Liver (tissue), 9 donors: ENCODE data around the gene STOML2. TPM values are rescaled to one million over a fixed set of nuclear protein-coding genes. Genes with fewer than 3 reads are reported as not detected.
A peak's percentile ranks its signal among the peaks of the same experiment; 100 is the strongest.

Experiments
- DNase-seq: peaks from one replicate; pipeline ENCODE4 v3.0.0-alpha.2; 2017; ENCODE audit warnings: low spot score
- H3K27ac ChIP-seq, 2 donors: one replicate each; pipeline ENCODE4 v1.7.0; 2013; ENCODE audit warnings: inconsistent platforms in 2 of 2, low read length in 2 of 2, control low read depth in 1 of 2, low read depth in 1 of 2, mild to moderate bottlenecking in 1 of 2
- H3K27me3 ChIP-seq, 4 donors: one replicate each; pipeline versions ENCODE4 v1.6.1 to v1.7.0; 2013; ENCODE audit warnings: low read length in 3 of 4, inconsistent platforms in 1 of 4, mild to moderate bottlenecking in 1 of 4, moderate library complexity in 1 of 4; ENCODE audit not compliant: control insufficient read depth in 4 of 4, insufficient read depth in 4 of 4
- H3K36me3 ChIP-seq, 4 donors: one replicate each; pipeline versions ENCODE4 v1.6.1 to v1.7.0; 2013; ENCODE audit warnings: low read length in 3 of 4, mild to moderate bottlenecking in 3 of 4, low read depth in 1 of 4, moderate library complexity in 1 of 4; ENCODE audit not compliant: control insufficient read depth in 4 of 4, insufficient read depth in 3 of 4
- H3K4me1 ChIP-seq, 4 donors: one replicate each; pipeline versions ENCODE4 v1.6.1 to v1.7.0; 2013; ENCODE audit warnings: low read length in 3 of 4, mild to moderate bottlenecking in 3 of 4, moderate library complexity in 1 of 4; ENCODE audit not compliant: control insufficient read depth in 4 of 4, insufficient read depth in 4 of 4
- H3K4me3 ChIP-seq, 3 donors: one replicate each; pipeline versions ENCODE4 v1.6.1 to v1.7.0; 2013; ENCODE audit warnings: low read length in 3 of 3, control low read depth in 1 of 3, low read depth in 1 of 3, mild to moderate bottlenecking in 1 of 3
- H3K9ac ChIP-seq, 2 donors: one replicate each; pipeline ENCODE4 v1.7.0; 2013; ENCODE audit warnings: low read length in 2 of 2, mild to moderate bottlenecking in 2 of 2, moderate library complexity in 2 of 2, control low read depth in 1 of 2, low read depth in 1 of 2
- H3K9me3 ChIP-seq, 4 donors: one replicate each; pipeline versions ENCODE4 v1.6.1 to v1.7.0; 2013; ENCODE audit warnings: low read length in 3 of 4; ENCODE audit not compliant: control insufficient read depth in 4 of 4
- EGR1 ChIP-seq, 2 donors: IDR thresholded peaks; 2 replicates each; pipeline ENCODE4 v1.6.1; 2016 to 2018; ENCODE audit warnings: antibody characterized with exemption in 2 of 2, low read depth in 2 of 2
- FOXA1 ChIP-seq: IDR thresholded peaks from 2 replicates; pipeline ENCODE4 v1.6.1; 2016; ENCODE audit warnings: antibody characterized with exemption
- FOXA2 ChIP-seq: IDR thresholded peaks from 2 replicates; pipeline ENCODE4 v1.6.1; 2016; ENCODE audit warnings: antibody characterized with exemption
- GABPA ChIP-seq, 2 donors: IDR thresholded peaks in 1 of 2; conservative IDR thresholded peaks in 1 of 2; 2 replicates each; pipeline ENCODE4 v1.6.1; 2016; ENCODE audit warnings: antibody characterized with exemption in 2 of 2, mild to moderate bottlenecking in 1 of 2, moderate library complexity in 1 of 2
- HNF4G ChIP-seq: IDR thresholded peaks from 2 replicates; pipeline ENCODE4 v1.6.1; 2016; ENCODE audit warnings: antibody characterized with exemption
- JUND ChIP-seq, 2 donors: IDR thresholded peaks; 2 replicates each; pipeline ENCODE4 v1.6.1; 2016; ENCODE audit warnings: antibody characterized with exemption in 2 of 2
- NR2F2 ChIP-seq: IDR thresholded peaks from 2 replicates; pipeline ENCODE4 v1.6.1; 2016; ENCODE audit warnings: antibody characterized with exemption
- RAD21 ChIP-seq, 2 donors: IDR thresholded peaks; 2 replicates each; pipeline ENCODE4 v1.6.1; 2016; ENCODE audit warnings: antibody characterized with exemption in 2 of 2, mild to moderate bottlenecking in 2 of 2
- RXRA ChIP-seq, 2 donors: IDR thresholded peaks; 2 replicates each; pipeline ENCODE4 v1.6.1; 2017 to 2018; ENCODE audit warnings: antibody characterized with exemption in 2 of 2, mild to moderate bottlenecking in 1 of 2
- SP1 ChIP-seq: IDR thresholded peaks from 2 replicates; pipeline ENCODE4 v1.6.1; 2018; ENCODE audit warnings: antibody characterized with exemption, mild to moderate bottlenecking
- TAF1 ChIP-seq: conservative IDR thresholded peaks from 2 replicates; pipeline ENCODE4 v1.6.1; 2016; ENCODE audit warnings: antibody characterized with exemption, mild to moderate bottlenecking
- YY1 ChIP-seq: IDR thresholded peaks from 2 replicates; pipeline ENCODE4 v1.6.1; 2016; ENCODE audit warnings: antibody characterized with exemption, mild to moderate bottlenecking
- ZBTB33 ChIP-seq: IDR thresholded peaks from 2 replicates; pipeline ENCODE4 v1.6.1; 2016; ENCODE audit warnings: antibody characterized with exemption
- WGBS: extraction: QIAGEN DNeasy Blood & Tissue Kit; methylation state at CpG from one replicate; pipeline ENCODE4 v1.1.7; 2013; 5-methylcytosine and 5-hydroxymethylcytosine counted together
- polyA plus RNA-seq, 2 donors: library from polyadenylated mRNA; stranded (reverse) in 1 of 2; unstranded in 1 of 2; fragments of 200-250 nt in 1 of 2; fragments of >200 nt in 1 of 2; fragmentation: Nextera tagmentation in 1 of 2; extraction: Ambion mirVana in 1 of 2; gene quantifications; one replicate each; pipeline versions ENCODE4 v1.2.1 to v1.2.3, GENCODE V29; 2013 to 2015
- total RNA-seq, 2 donors: library from RNA; depleted of rRNA; stranded (reverse); fragments of >200 nt; gene quantifications; one replicate each; pipeline ENCODE4 v1.2.3, GENCODE V29; 2014
- TF ChIP-seq, protein P1 (sequence below): IDR thresholded peaks from 2 replicates; pipeline ENCODE4 v1.6.1; 2016; ENCODE audit warnings: antibody characterized with exemption
- TF ChIP-seq, protein P2 (sequence below): IDR thresholded peaks from 2 replicates; pipeline ENCODE4 v1.6.1; 2016; ENCODE audit warnings: antibody characterized with exemption
- TF ChIP-seq, protein P3 (sequence below): IDR thresholded peaks from 2 replicates; pipeline ENCODE4 v1.6.1; 2016; ENCODE audit warnings: antibody characterized with exemption, mild to moderate bottlenecking
- TF ChIP-seq, protein P4 (sequence below): fragments of 150-350 bp; IDR thresholded peaks from 2 replicates; pipeline ENCODE4 v1.5.1; 2017; ENCODE audit warnings: improper control_type of control experiment, low read depth, low read length; ENCODE audit not compliant: missing input control
- donor health status: healthy.
- donor health status: healthy.
- donor health status: healthy.
- donor health status: healthy.
- donor health status: healthy.

The STOML2 gene
- total and polyA plus RNA-seq, 4 donors: 77.8 to 96.8 (median 81.5) TPM

- no peaks in the 10 kb centered on the region for H3K9me3 ChIP-seq
- under 1% methylated on average over 12 of the region's 12 CpGs for WGBS
- H3K4me3 ChIP-seq: peak overlapping the region; percentile 57 to 81 (median 72)
Measured at GRCh38 chr9:35116539-35116897, 13.6 kb upstream of the STOML2 start.

DNA sequence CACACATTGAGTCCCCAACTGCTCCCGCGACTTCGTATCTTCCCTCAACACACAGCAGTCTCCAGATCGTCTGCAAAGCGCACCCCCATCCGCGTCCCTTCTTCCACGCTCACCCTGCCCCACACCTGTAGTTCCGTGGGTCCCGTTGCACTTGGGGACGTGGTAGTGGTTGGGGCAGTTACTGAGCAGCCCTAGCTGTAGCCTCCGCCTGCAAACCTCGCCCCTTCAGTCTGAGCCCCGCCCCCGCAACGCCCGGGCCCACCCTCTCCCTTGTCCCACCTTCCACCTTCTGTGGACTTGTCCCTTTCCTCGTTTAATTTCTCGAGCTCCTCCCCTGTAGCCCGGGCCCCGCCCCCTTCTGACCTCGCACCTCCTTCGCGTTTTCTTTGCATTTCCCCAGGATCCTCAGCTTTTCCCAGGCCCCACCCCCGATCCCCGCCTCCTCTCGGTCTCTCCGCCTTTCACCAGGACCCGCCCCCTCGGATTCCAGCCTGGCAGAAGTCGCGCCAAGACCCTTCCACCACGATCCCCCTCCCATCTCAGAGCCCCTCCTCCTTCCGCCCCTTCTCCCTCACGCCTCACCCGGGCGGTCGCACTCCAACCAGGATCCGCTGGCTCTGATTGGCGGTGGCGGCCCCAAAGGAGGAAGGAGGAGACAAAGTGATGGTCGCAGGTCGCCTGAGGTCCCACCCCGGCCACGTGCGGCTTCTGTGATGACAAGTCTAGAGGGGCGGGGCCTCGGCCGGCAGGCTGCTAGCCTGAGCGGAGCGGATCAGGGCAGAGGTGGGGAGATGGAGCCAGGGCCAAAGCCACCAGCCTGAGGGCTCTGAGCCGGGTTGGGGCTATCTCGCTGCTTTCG is 13.0 kb upstream of the STOML2 start, which contains the start of gene ATOSB:
Gene ATOSB, minus strand, starts transcription at position 183 of the 859 bp plus-strand sequence. CDS start 7,588 bp downstream, outside the sequence.
- peak; percentile 95 for DNase-seq
- peak within 1 kb of the TSS; percentile 57 to 81 (median 72) for H3K4me3 ChIP-seq
- under 1% methylated on average over 54 of the region's 54 CpGs for WGBS
- peak; percentile 80 to 95 for TF ChIP-seq RXRA (IDR thresholded peaks at IDR 0.05)
- TF ChIP-seq NR2F2: peak; percentile 84
- TF ChIP-seq FOXA1: peak; percentile 22
- TF ChIP-seq RAD21 (IDR thresholded peaks at IDR 0.05): peak in 1 of 2 donors; percentile 6
- peak in 1 of 2 donors; percentile 57 for TF ChIP-seq GABPA (IDR thresholded peaks at IDR 0.05 in 1 of 2, conservative IDR thresholded peaks at IDR 0.05 in 1 of 2)
- TF ChIP-seq, protein P1, sequence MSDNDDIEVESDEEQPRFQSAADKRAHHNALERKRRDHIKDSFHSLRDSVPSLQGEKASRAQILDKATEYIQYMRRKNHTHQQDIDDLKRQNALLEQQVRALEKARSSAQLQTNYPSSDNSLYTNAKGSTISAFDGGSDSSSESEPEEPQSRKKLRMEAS: peak; percentile 82
- TF ChIP-seq YY1: peak; percentile 18
- no peak for TF ChIP-seq FOXA2
- TF ChIP-seq TAF1: peak; percentile 22
- TF ChIP-seq, protein P2, sequence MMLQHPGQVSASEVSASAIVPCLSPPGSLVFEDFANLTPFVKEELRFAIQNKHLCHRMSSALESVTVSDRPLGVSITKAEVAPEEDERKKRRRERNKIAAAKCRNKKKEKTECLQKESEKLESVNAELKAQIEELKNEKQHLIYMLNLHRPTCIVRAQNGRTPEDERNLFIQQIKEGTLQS: no peak
- no peak for TF ChIP-seq HNF4G
- peak; percentile 73 to 80 for TF ChIP-seq EGR1 (IDR thresholded peaks at IDR 0.05; ENCODE audit: low read depth in 2 of 2)
- TF ChIP-seq, protein P3, sequence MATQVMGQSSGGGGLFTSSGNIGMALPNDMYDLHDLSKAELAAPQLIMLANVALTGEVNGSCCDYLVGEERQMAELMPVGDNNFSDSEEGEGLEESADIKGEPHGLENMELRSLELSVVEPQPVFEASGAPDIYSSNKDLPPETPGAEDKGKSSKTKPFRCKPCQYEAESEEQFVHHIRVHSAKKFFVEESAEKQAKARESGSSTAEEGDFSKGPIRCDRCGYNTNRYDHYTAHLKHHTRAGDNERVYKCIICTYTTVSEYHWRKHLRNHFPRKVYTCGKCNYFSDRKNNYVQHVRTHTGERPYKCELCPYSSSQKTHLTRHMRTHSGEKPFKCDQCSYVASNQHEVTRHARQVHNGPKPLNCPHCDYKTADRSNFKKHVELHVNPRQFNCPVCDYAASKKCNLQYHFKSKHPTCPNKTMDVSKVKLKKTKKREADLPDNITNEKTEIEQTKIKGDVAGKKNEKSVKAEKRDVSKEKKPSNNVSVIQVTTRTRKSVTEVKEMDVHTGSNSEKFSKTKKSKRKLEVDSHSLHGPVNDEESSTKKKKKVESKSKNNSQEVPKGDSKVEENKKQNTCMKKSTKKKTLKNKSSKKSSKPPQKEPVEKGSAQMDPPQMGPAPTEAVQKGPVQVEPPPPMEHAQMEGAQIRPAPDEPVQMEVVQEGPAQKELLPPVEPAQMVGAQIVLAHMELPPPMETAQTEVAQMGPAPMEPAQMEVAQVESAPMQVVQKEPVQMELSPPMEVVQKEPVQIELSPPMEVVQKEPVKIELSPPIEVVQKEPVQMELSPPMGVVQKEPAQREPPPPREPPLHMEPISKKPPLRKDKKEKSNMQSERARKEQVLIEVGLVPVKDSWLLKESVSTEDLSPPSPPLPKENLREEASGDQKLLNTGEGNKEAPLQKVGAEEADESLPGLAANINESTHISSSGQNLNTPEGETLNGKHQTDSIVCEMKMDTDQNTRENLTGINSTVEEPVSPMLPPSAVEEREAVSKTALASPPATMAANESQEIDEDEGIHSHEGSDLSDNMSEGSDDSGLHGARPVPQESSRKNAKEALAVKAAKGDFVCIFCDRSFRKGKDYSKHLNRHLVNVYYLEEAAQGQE: peak; percentile 22
- peak; percentile 87 for TF ChIP-seq SP1
- peak; percentile 72 to 73 for TF ChIP-seq JUND (IDR thresholded peaks at IDR 0.05)
- no peak for TF ChIP-seq ZBTB33
- TF ChIP-seq, protein P4, sequence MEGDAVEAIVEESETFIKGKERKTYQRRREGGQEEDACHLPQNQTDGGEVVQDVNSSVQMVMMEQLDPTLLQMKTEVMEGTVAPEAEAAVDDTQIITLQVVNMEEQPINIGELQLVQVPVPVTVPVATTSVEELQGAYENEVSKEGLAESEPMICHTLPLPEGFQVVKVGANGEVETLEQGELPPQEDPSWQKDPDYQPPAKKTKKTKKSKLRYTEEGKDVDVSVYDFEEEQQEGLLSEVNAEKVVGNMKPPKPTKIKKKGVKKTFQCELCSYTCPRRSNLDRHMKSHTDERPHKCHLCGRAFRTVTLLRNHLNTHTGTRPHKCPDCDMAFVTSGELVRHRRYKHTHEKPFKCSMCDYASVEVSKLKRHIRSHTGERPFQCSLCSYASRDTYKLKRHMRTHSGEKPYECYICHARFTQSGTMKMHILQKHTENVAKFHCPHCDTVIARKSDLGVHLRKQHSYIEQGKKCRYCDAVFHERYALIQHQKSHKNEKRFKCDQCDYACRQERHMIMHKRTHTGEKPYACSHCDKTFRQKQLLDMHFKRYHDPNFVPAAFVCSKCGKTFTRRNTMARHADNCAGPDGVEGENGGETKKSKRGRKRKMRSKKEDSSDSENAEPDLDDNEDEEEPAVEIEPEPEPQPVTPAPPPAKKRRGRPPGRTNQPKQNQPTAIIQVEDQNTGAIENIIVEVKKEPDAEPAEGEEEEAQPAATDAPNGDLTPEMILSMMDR: no peak

More at GRCh38 chr9:35116539-35116897, 13.6 kb upstream of the STOML2 start:
- peak overlapping the region; percentile 61 to 71 for H3K9ac ChIP-seq
- peaks cover 11 to 48% (median 35%) of the 10 kb centered on the region in 4 donors for H3K4me1 ChIP-seq
- TF ChIP-seq JUND (IDR thresholded peaks at IDR 0.05): no peak
- TF ChIP-seq, protein P3: no peak
- peak; percentile 1 for TF ChIP-seq FOXA1
- DNase-seq: no peak
- H3K27ac ChIP-seq: peak overlapping the region; percentile 89 to 93
- H3K36me3 ChIP-seq: no peaks in the 10 kb centered on the region
- H3K27me3 ChIP-seq: no peaks in the 10 kb centered on the region

More for the DNA sequence above, 13.0 kb upstream of the STOML2 start, which contains the start of gene ATOSB:
- no peaks in the 10 kb centered on the region for H3K9me3 ChIP-seq
- no peaks in the 10 kb centered on the region for H3K27me3 ChIP-seq
- peaks cover 12 to 53% (median 37%) of the 10 kb centered on the region in 4 donors for H3K4me1 ChIP-seq
- H3K36me3 ChIP-seq: no peaks in the 10 kb centered on the region
- H3K9ac ChIP-seq: peak within 1 kb of the TSS; percentile 61 to 71
- H3K27ac ChIP-seq: peak within 1 kb of the TSS; percentile 89 to 93
